ENCODE results near the gene MLH3. TPM values are rescaled to one million over a fixed set of nuclear protein-coding genes. Genes with fewer than 3 reads are reported as not detected.

The MLH3 gene
- total and polyA plus RNA-seq, 2 of the 13 experiments (the other 11 are each of a cell fraction or from before 2014, with no cell fraction given) = 14.4 to 24.8 TPM

- TF ChIP-seq, protein P1, sequence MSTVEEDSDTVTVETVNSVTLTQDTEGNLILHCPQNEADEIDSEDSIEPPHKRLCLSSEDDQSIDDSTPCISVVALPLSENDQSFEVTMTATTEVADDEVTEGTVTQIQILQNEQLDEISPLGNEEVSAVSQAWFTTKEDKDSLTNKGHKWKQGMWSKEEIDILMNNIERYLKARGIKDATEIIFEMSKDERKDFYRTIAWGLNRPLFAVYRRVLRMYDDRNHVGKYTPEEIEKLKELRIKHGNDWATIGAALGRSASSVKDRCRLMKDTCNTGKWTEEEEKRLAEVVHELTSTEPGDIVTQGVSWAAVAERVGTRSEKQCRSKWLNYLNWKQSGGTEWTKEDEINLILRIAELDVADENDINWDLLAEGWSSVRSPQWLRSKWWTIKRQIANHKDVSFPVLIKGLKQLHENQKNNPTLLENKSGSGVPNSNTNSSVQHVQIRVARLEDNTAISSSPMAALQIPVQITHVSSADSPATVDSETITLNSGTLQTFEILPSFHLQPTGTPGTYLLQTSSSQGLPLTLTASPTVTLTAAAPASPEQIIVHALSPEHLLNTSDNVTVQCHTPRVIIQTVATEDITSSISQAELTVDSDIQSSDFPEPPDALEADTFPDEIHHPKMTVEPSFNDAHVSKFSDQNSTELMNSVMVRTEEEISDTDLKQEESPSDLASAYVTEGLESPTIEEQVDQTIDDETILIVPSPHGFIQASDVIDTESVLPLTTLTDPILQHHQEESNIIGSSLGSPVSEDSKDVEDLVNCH (CRISPR knock-in tag; IDR thresholded peaks at IDR 0.05) = no peak
- no peak for TF ChIP-seq ZC3H4 (CRISPR knock-in tag; IDR thresholded peaks at IDR 0.05; ENCODE audit: borderline replicate concordance)
- peak; percentile 75; the same call in 1 of the 2 replicates for TF ChIP-seq ARNTL (CRISPR knock-in tag; IDR thresholded peaks at IDR 0.05)
- no peak for TF ChIP-seq ZSCAN29 (CRISPR knock-in tag; conservative IDR thresholded peaks at IDR 0.05)
- TF ChIP-seq HOXA9 (CRISPR knock-in tag; IDR thresholded peaks at IDR 0.05; ENCODE audit: borderline replicate concordance) = no peak
- no peak for TF ChIP-seq PHF5A (CRISPR knock-in tag; IDR thresholded peaks at IDR 0.05; ENCODE audit: low read depth, unreplicated experiment)
- TF ChIP-seq, protein P2, sequence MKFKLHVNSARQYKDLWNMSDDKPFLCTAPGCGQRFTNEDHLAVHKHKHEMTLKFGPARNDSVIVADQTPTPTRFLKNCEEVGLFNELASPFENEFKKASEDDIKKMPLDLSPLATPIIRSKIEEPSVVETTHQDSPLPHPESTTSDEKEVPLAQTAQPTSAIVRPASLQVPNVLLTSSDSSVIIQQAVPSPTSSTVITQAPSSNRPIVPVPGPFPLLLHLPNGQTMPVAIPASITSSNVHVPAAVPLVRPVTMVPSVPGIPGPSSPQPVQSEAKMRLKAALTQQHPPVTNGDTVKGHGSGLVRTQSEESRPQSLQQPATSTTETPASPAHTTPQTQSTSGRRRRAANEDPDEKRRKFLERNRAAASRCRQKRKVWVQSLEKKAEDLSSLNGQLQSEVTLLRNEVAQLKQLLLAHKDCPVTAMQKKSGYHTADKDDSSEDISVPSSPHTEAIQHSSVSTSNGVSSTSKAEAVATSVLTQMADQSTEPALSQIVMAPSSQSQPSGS (CRISPR knock-in tag; IDR thresholded peaks at IDR 0.05) = no peak
- no peak for TF ChIP-seq MIER2 (CRISPR knock-in tag; IDR thresholded peaks at IDR 0.05)
- TF ChIP-seq CAMTA2 (CRISPR knock-in tag; IDR thresholded peaks at IDR 0.05; ENCODE audit: borderline replicate concordance) = no peak
- TF ChIP-seq CBX5 (CRISPR knock-in tag; IDR thresholded peaks at IDR 0.05; ENCODE audit: borderline replicate concordance) = no peak
- TF ChIP-seq ZNF704 (CRISPR knock-in tag; IDR thresholded peaks at IDR 0.05; ENCODE audit: borderline replicate concordance) = no peak
- no peak for TF ChIP-seq HNRNPK (IDR thresholded peaks at IDR 0.05; ENCODE audit: low read depth, low read length, poor library complexity, severe bottlenecking)
- 0 out of 2 replicates have a peak, but pooled peaks have one; percentile 22 for TF ChIP-seq HBP1 (CRISPR knock-in tag; IDR thresholded peaks at IDR 0.05; ENCODE audit: low read depth)
- no peak for TF ChIP-seq KLF6 (CRISPR knock-in tag; IDR thresholded peaks at IDR 0.05)
- TF ChIP-seq HOXA5 (CRISPR knock-in tag; IDR thresholded peaks at IDR 0.05) = no peak
- TF ChIP-seq AGO2 (optimal IDR thresholded peaks at IDR 0.05; ENCODE audit: low read depth, low read length) = no peak
- TF ChIP-seq ZNF616 (CRISPR knock-in tag; IDR thresholded peaks at IDR 0.05; ENCODE audit: low read depth) = 0 out of 2 replicates have a peak, but pooled peaks have one; percentile 31
- TF ChIP-seq HES4 (CRISPR knock-in tag; IDR thresholded peaks at IDR 0.05; ENCODE audit: borderline replicate concordance) = no peak
- TF ChIP-seq, protein P3, sequence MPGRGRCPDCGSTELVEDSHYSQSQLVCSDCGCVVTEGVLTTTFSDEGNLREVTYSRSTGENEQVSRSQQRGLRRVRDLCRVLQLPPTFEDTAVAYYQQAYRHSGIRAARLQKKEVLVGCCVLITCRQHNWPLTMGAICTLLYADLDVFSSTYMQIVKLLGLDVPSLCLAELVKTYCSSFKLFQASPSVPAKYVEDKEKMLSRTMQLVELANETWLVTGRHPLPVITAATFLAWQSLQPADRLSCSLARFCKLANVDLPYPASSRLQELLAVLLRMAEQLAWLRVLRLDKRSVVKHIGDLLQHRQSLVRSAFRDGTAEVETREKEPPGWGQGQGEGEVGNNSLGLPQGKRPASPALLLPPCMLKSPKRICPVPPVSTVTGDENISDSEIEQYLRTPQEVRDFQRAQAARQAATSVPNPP (CRISPR knock-in tag; IDR thresholded peaks at IDR 0.05) = no peak
- no peak for TF ChIP-seq U2AF2 (IDR thresholded peaks at IDR 0.05; ENCODE audit: low read depth, low read length)
- TF ChIP-seq SP1 (IDR thresholded peaks at IDR 0.05) = no peak
- no peak for TF ChIP-seq SP1 (CRISPR knock-in tag; IDR thresholded peaks at IDR 0.05)
These were observed 78.1 kb downstream of the MLH3 start (continued) for GRCh38 chr14:74973003-74973653.

Data from HepG2 (cell line).